ENCODE measurements around the gene SHMT1. TPM values are rescaled to one million over a fixed set of nuclear protein-coding genes. Genes with fewer than 3 reads are reported as not detected.
"Not testable (repeated sequence)": the region's sequence is repeated elsewhere in the genome, so short reads cannot be mapped to it uniquely, and the experiment has no call there.

SHMT1 gene
- total RNA-seq, 1 donor from 2014 or later = 13.0 TPM

GRCh38 chr17:18388266-18388665 lies 24.9 kb upstream of the SHMT1 start:
- H3K4me3 ChIP-seq (ENCODE audit: low read length in 3 of 3); H3K36me3 ChIP-seq (ENCODE audit: control insufficient read depth in 3 of 3, insufficient read depth in 3 of 3, low read length in 3 of 3); H3K27me3 ChIP-seq (ENCODE audit: control insufficient read depth in 3 of 3, insufficient read depth in 3 of 3, low read length in 3 of 3); H3K4me1 ChIP-seq (ENCODE audit: control insufficient read depth in 3 of 3, insufficient read depth in 3 of 3, low read length in 3 of 3); H3K9me3 ChIP-seq (ENCODE audit: control insufficient read depth in 3 of 3, low read length in 3 of 3); H3K9ac ChIP-seq (ENCODE audit: low read depth in 1 of 3, low read length in 3 of 3); H3K27ac ChIP-seq (ENCODE audit: low read depth, low read length): not testable (repeated sequence)

DNA sequence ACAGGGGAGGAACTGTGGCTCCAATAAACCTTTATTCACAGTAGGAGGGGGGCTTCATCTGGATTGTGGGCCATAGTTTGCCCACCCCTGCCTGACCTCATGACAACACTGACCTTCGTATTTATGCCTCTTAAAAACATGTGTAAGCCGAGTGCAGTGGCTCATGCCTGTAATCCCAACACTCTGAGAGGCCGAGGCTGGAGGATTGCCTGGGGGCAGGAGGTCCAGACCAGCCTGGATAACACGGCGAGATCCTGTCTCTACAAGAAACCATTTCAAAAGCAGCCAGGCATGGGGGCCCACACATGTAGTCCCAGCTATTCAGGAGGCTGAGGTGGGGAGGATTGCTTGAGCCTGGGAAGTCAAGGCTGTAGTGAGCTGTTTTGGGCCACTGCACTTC lies 24.2 kb upstream of the SHMT1 start:
- H3K27me3 ChIP-seq (ENCODE audit: control insufficient read depth in 3 of 3, insufficient read depth in 3 of 3, low read length in 3 of 3); H3K4me1 ChIP-seq (ENCODE audit: control insufficient read depth in 3 of 3, insufficient read depth in 3 of 3, low read length in 3 of 3); H3K9ac ChIP-seq (ENCODE audit: low read depth in 1 of 3, low read length in 3 of 3); H3K36me3 ChIP-seq (ENCODE audit: control insufficient read depth in 3 of 3, insufficient read depth in 3 of 3, low read length in 3 of 3); H3K27ac ChIP-seq (ENCODE audit: low read depth, low read length); H3K4me3 ChIP-seq (ENCODE audit: low read length in 3 of 3); H3K9me3 ChIP-seq (ENCODE audit: control insufficient read depth in 3 of 3, low read length in 3 of 3): not testable (repeated sequence)

DNA sequence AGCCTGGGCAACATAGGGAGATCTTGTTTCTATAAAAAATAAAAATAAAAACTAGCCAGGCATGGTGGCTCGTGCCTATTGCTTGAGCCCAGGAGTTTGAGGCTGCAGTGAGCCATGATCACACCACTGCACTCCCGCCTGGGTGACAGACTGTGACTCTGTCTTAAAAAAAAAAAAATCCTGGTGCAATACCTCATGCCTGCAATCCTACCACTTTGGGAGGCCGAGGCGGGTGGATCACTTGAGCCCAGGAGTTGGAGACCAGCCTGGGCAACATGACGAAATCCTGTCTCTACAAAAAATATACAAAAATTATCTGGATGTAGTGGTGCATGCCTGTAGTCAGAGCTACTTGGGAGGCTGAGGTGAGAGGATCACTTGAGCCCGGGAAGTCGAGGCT lies 20.9 kb upstream of the SHMT1 start:
- H3K4me1 ChIP-seq (ENCODE audit: control insufficient read depth in 3 of 3, insufficient read depth in 3 of 3, low read length in 3 of 3); H3K9me3 ChIP-seq (ENCODE audit: control insufficient read depth in 3 of 3, low read length in 3 of 3); H3K4me3 ChIP-seq (ENCODE audit: low read length in 3 of 3); H3K27ac ChIP-seq (ENCODE audit: low read depth, low read length); H3K36me3 ChIP-seq (ENCODE audit: control insufficient read depth in 3 of 3, insufficient read depth in 3 of 3, low read length in 3 of 3); H3K9ac ChIP-seq (ENCODE audit: low read depth in 1 of 3, low read length in 3 of 3): not testable (repeated sequence)
- H3K27me3 ChIP-seq (ENCODE audit: control insufficient read depth in 3 of 3, insufficient read depth in 3 of 3, low read length in 3 of 3) = peaks cover 24 to 38% (median 26%) of the 10 kb centered on the region in 3 donors

DNA sequence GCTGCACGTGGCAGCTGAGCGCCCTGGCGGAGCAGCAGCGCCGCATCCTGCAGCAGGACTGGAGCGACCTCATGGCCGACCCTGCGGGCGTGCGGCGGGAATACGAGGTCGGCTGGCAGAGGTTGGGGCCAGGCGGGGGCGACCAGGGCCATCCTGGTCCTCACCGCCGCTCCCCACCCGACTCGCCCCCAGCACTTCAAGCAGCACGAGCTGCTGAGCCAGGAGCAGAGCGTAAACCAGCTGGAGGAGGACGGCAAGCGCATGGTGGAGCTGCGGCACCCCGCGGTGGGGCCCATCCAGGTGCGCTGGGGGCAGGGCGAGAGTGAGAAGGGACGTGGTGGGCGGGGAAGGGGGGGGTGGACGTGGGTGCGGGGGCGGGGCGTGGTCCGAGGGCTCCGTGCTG lies 19.7 kb upstream of the SHMT1 start:
- H3K9me3 ChIP-seq (ENCODE audit: control insufficient read depth in 3 of 3, low read length in 3 of 3); H3K27ac ChIP-seq (ENCODE audit: low read depth, low read length); H3K36me3 ChIP-seq (ENCODE audit: control insufficient read depth in 3 of 3, insufficient read depth in 3 of 3, low read length in 3 of 3); H3K4me1 ChIP-seq (ENCODE audit: control insufficient read depth in 3 of 3, insufficient read depth in 3 of 3, low read length in 3 of 3); H3K9ac ChIP-seq (ENCODE audit: low read depth in 1 of 3, low read length in 3 of 3); H3K4me3 ChIP-seq (ENCODE audit: low read length in 3 of 3): not testable (repeated sequence)
- peaks cover 24 to 38% (median 26%) of the 10 kb centered on the region in 3 donors for H3K27me3 ChIP-seq (ENCODE audit: control insufficient read depth in 3 of 3, insufficient read depth in 3 of 3, low read length in 3 of 3)

- no peak overlapping the region for H3K9ac ChIP-seq (ENCODE audit: low read depth in 1 of 3, low read length in 3 of 3)
- peaks cover 24 to 38% (median 26%) of the 10 kb centered on the region in 3 donors for H3K27me3 ChIP-seq (ENCODE audit: control insufficient read depth in 3 of 3, insufficient read depth in 3 of 3, low read length in 3 of 3)
- peaks cover 0 to 2% (median 0%) of the 10 kb centered on the region in 3 donors for H3K4me1 ChIP-seq (ENCODE audit: control insufficient read depth in 3 of 3, insufficient read depth in 3 of 3, low read length in 3 of 3)
Observed at GRCh38 chr17:18382441-18383078, 19.2 kb upstream of the SHMT1 start.

GRCh38 chr17:18381953-18382245 lies 18.5 kb upstream of the SHMT1 start:
- Histone ChIP-seq H3K27me3 (ENCODE audit: control insufficient read depth in 3 of 3, insufficient read depth in 3 of 3, low read length in 3 of 3) (peaks cover 24 to 38% (median 26%) of the 10 kb centered on the region in 3 donors), H3K9ac (ENCODE audit: low read depth in 1 of 3, low read length in 3 of 3) (no peak overlapping the region), H3K36me3 (ENCODE audit: control insufficient read depth in 3 of 3, insufficient read depth in 3 of 3, low read length in 3 of 3) (no peaks in the 10 kb centered on the region), H3K4me1 (ENCODE audit: control insufficient read depth in 3 of 3, insufficient read depth in 3 of 3, low read length in 3 of 3) (peaks cover 0 to 2% (median 0%) of the 10 kb centered on the region in 3 donors), H3K27ac (ENCODE audit: low read depth, low read length) (no peak overlapping the region), H3K4me3 (ENCODE audit: low read length in 3 of 3) (no peak overlapping the region), H3K9me3 (ENCODE audit: control insufficient read depth in 3 of 3, low read length in 3 of 3) (no peaks in the 10 kb centered on the region)

More at GRCh38 chr17:18382441-18383078, 19.2 kb upstream of the SHMT1 start:
- Histone ChIP-seq H3K27ac (ENCODE audit: low read depth, low read length) (no peak overlapping the region), H3K9me3 (ENCODE audit: control insufficient read depth in 3 of 3, low read length in 3 of 3) (no peaks in the 10 kb centered on the region), H3K36me3 (ENCODE audit: control insufficient read depth in 3 of 3, insufficient read depth in 3 of 3, low read length in 3 of 3) (no peaks in the 10 kb centered on the region), H3K4me3 (ENCODE audit: low read length in 3 of 3) (no peak overlapping the region)

GRCh38 chr17:18381158-18381952 lies 18.0 kb upstream of the SHMT1 start:
- H3K9ac ChIP-seq (ENCODE audit: low read depth in 1 of 3, low read length in 3 of 3) = no peak overlapping the region
- H3K27me3 ChIP-seq (ENCODE audit: control insufficient read depth in 3 of 3, insufficient read depth in 3 of 3, low read length in 3 of 3) = peaks cover 24 to 38% (median 26%) of the 10 kb centered on the region in 3 donors
- H3K9me3 ChIP-seq (ENCODE audit: control insufficient read depth in 3 of 3, low read length in 3 of 3) = no peaks in the 10 kb centered on the region
- peaks cover 0 to 2% (median 0%) of the 10 kb centered on the region in 3 donors for H3K4me1 ChIP-seq (ENCODE audit: control insufficient read depth in 3 of 3, insufficient read depth in 3 of 3, low read length in 3 of 3)
- H3K4me3 ChIP-seq (ENCODE audit: low read length in 3 of 3) = no peak overlapping the region
- no peak overlapping the region for H3K27ac ChIP-seq (ENCODE audit: low read depth, low read length)
- H3K36me3 ChIP-seq (ENCODE audit: control insufficient read depth in 3 of 3, insufficient read depth in 3 of 3, low read length in 3 of 3) = no peaks in the 10 kb centered on the region

DNA sequence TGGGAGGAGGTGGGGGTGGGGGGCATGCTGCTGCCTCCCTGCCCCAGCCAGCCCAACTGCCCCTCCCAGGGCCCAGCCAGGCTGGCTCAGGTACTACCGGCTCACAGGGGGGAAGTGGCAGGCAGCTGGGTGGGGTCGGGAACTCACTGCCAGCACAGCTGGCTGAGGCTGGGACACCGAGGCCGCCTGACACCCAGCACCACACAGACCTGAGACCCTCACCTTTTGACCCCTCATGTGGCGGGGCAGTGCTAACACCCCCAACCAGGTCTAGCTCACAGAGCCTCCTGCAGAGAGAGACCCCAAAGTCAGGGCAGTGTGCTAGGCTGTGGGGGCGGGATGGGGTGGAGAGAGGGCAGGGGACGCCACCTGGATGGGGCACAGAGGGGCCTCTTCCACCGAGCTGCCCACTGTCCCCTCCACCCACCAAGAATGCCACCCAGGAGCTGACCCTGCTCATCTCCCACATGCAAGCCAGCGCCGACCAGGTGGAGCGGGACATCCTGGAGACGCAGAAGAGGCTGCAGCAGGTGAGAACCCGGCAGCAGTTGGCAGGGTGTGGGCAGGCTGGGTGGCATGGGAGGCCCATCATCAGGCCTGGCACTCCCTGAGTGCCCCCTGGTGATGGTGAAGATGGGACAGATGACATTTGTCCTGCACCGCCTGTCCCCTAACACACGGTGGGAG lies 17.3 kb upstream of the SHMT1 start:
- no peak overlapping the region for H3K4me3 ChIP-seq (ENCODE audit: low read length in 3 of 3)
- peaks cover 0 to 2% (median 0%) of the 10 kb centered on the region in 3 donors for H3K4me1 ChIP-seq (ENCODE audit: control insufficient read depth in 3 of 3, insufficient read depth in 3 of 3, low read length in 3 of 3)
- no peak overlapping the region for H3K27ac ChIP-seq (ENCODE audit: low read depth, low read length)
- no peaks in the 10 kb centered on the region for H3K36me3 ChIP-seq (ENCODE audit: control insufficient read depth in 3 of 3, insufficient read depth in 3 of 3, low read length in 3 of 3)
- no peak overlapping the region for H3K9ac ChIP-seq (ENCODE audit: low read depth in 1 of 3, low read length in 3 of 3)
- peaks cover 24 to 38% (median 26%) of the 10 kb centered on the region in 3 donors for H3K27me3 ChIP-seq (ENCODE audit: control insufficient read depth in 3 of 3, insufficient read depth in 3 of 3, low read length in 3 of 3)
- no peaks in the 10 kb centered on the region for H3K9me3 ChIP-seq (ENCODE audit: control insufficient read depth in 3 of 3, low read length in 3 of 3)

GRCh38 chr17:18379246-18380146 lies 16.1 kb upstream of the SHMT1 start:
- Histone ChIP-seq H3K27ac (ENCODE audit: low read depth, low read length) (no peak overlapping the region), H3K4me3 (ENCODE audit: low read length in 3 of 3) (no peak overlapping the region), H3K36me3 (ENCODE audit: control insufficient read depth in 3 of 3, insufficient read depth in 3 of 3, low read length in 3 of 3) (no peaks in the 10 kb centered on the region), H3K9ac (ENCODE audit: low read depth in 1 of 3, low read length in 3 of 3) (no peak overlapping the region), H3K27me3 (ENCODE audit: control insufficient read depth in 3 of 3, insufficient read depth in 3 of 3, low read length in 3 of 3) (peaks cover 24 to 38% (median 26%) of the 10 kb centered on the region in 3 donors), H3K9me3 (ENCODE audit: control insufficient read depth in 3 of 3, low read length in 3 of 3) (no peaks in the 10 kb centered on the region), H3K4me1 (ENCODE audit: control insufficient read depth in 3 of 3, insufficient read depth in 3 of 3, low read length in 3 of 3) (peaks cover 0 to 2% (median 0%) of the 10 kb centered on the region in 3 donors)

All from skeletal muscle tissue (tissue), 4 donors.